DMS53 (cell line): ENCODE results near the gene ARID1B.
A peak's percentile ranks its signal among the peaks of the same experiment; 100 is the strongest.

Experiments
- DNase-seq: peaks from one replicate; lab custom pipeline; 2025; lab: John Stamatoyannopoulos, UW

Gene ARID1B

DNA sequence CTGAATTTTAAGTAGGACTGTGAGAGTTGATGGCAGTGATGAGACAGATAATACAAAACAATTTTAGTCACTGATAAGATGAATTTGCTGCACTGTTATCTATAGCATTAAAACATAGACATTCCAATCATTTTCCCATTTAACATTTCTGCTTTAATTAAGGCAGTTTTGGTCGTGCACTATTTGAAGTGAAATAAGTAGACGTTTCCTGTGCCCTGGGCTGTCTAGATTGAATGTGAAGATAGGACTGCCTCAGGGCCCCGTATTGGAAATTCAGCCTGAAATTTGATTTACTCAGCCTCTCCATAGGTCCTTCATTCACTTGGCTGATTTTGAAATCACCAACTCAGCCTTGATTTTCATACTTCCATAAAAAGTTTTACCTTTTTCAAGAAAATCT is 48.3 kb downstream of the ARID1B start:
- DNase-seq = no peak

GRCh38 chr6:156826290-156826955 is 49.2 kb downstream of the ARID1B start:
- peak; percentile 1 for DNase-seq

- peak; percentile 20 for DNase-seq
Observed at GRCh38 chr6:156827382-156827781, 50.2 kb downstream of the ARID1B start.

DNA sequence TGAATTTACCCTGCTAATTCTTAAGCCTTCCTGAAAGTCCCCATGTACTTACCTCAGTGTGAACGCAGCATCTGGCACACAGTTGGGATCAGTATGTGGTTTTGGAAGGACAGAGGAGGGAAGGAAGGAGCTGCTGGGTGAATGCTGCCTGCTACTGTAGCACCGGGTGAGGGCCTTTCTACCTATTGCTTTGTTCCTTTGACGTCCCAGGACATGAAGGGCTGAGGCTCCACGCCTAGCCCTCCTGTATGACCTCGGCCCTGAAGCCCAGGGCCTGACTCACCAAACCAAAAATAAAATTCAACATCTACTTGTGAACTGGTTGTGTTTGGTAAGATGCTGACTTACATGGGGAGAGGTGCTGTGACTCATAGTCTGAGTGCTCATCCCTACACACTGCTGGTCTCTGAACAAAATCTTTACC is 51.1 kb downstream of the ARID1B start:
- DNase-seq = peak; percentile 11

DNA sequence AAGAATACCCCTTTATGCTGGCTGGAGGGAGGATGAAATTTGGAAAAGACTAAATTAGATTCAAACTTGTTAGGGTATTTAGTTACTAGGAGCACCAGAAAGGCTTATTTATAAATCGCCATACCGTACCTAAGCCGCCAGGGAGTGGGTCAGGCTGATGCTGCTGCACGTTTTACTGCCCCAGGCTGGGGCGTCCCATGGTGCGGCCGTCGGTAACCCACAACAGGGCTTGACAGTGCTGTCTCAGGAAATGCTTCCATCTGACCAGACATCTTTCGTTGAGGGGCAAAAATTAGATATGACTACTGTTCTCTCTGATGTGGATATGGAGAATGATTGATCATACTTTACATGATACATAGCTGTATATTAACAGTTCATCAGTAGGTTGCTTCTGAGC is 52.9 kb downstream of the ARID1B start:
- DNase-seq = no peak

DNA sequence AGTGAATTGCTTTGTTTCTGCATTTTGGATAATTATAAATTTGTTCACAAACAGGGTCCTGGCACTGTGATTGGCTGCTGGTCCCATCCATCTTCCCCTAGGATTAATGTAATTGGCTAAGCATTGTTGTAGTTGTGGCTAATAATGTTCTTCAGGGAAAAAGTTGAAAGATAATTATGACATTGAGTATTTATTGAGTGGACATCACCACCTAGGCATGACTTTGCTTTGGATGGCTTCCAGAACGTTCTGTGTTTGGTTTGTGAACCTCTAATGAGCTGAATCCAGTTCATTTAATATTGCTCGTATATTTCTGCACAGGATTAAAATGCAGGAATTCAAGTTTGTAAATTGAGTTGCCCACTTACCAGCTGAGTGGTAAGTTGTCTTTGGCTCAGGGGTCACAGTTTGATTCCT is 55.1 kb downstream of the ARID1B start:
- peak; percentile 75 for DNase-seq

DNA sequence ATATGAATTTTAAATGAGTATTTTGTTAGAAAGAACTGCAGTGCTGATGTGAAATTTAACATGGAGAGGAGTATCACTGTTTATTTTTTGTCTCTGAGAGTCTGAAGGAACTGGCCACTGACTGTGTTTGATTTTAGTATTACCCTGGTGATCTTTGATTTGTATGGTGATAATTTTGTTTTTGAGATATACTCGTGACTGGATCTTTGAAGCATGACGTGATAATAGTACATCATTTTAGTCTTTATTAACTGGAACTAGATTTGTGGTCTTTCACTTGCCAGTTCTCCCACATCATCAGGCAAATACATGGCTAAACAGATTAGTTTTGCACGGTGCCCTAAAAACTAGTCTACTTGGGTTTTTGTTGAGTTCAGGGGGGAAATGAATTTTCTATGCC is 55.5 kb downstream of the ARID1B start:
- DNase-seq = peak; percentile 30

- peak; percentile 46 for DNase-seq
Observed at GRCh38 chr6:156833755-156834154, 56.6 kb downstream of the ARID1B start.

GRCh38 chr6:156839129-156839528 is 62.0 kb downstream of the ARID1B start:
- no peak for DNase-seq

- DNase-seq = no peak
Observed at GRCh38 chr6:156839591-156840001, 62.4 kb downstream of the ARID1B start.

DNA sequence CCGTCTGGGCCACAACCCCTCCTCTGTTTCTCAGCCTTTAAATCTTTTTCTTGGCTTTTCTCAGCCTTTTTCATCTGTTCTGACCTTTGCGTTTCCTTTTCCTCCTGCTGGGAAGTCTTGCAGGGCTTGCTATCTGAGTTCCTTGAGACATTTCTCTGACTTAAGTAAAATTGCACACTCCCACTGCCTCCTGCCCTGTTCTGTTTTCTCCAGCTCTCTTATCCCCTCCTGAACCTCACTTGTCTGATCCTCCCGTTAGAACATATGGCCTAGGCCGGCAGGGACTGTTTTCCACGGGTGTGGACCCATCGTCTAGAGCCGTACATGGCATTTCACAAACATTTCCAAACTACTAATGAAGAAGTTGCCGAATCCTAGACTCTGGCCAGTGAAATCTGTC is 63.0 kb downstream of the ARID1B start:
- no peak for DNase-seq

DNA sequence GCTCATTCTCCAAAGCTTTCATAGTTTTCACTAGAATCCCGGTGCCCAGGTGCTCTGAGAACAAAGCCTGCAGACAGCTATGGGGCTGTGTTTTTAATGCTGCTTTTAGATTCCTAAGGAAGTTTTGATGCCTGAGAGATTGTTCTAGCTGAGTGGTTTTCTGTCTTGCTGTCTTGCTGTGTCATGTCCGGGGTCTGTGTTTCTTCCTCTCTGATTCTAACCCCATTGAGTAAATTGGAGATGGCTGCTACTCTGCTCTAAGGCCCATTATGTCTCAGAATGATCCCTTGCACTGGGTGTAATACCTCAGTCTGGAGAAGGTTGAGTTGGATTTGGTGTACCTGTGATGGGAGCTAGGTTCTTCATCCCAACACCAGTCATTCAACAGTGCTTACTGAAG is 63.4 kb downstream of the ARID1B start:
- DNase-seq = no peak

GRCh38 chr6:156841508-156841907 is 64.3 kb downstream of the ARID1B start:
- no peak for DNase-seq

DNA sequence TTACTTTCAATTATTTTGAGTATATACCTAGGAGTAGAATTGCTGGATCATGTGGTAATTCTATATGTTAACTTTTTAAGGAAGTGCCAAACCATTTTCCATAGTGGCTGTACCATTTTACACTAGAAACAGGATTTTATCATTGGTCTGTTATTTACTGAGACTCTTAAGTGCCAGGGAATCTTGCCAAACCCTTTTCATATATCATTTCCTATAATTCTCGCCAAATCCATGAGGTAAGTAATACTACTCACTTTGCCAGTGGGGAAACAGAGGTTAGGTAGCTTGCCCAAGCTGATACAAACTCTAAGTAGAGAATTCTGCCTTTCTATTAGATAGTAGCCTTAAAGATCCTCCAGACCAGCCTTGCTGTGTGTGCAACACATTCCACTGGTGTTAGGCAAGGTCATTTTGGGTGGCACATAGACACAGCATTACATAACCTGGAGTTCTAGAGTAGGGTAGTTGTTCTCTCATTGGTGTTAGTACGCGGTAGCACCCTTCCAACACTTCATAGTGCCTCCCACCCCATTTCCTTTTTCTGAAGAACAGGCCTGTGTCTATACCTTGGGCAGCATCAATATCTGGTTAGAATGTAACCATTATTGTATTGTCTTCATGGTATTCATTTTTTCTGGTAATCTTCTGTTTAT is 65.5 kb downstream of the ARID1B start:
- no peak for DNase-seq

DNA sequence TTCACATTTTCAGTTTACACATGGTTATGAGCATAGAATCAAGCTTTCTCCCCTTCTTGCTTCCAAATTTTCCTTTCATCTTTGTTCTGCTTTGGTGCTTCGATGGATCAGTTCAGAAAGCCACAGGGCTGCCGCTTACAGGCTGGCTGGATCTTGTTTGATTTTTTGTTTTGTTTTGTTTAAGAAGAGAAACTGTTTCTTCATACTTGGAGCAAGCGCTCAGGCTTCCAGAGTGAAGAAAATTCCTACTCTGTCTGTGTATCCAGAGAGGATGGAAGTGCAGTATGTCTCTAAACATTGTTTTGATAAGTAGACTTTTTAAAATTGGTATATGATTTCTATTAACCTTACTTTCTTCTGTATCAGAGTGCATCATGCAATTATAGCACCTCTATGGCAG is 66.9 kb downstream of the ARID1B start:
- DNase-seq = no peak

GRCh38 chr6:156845454-156846155 is 68.4 kb downstream of the ARID1B start:
- DNase-seq = no peak

- DNase-seq = no peak
Observed at GRCh38 chr6:156846845-156847599, 69.8 kb downstream of the ARID1B start.

- no peak for DNase-seq
Observed at GRCh38 chr6:156848123-156848522, 70.9 kb downstream of the ARID1B start.

DNA sequence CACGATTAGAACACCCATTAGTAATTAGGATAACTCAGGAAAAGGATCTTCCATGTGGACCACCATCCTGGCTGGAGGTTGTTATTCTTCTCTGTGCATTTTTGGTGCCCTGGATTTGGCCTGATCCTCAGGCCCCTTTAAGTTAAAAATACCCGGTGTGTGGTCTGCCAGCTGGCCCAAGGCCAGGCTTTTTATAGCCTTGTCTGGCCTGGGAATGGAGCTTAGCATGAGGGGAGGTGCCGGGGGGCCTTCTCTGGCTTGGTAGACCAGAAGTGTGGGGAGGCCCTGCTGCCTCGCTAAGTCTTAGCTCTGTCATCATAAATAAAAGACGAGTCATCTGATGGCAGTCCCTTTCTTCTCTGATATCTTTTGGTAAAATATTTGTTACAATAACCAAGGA is 71.4 kb downstream of the ARID1B start:
- no peak for DNase-seq

GRCh38 chr6:156849806-156850205 is 72.6 kb downstream of the ARID1B start:
- DNase-seq = no peak

- no peak for DNase-seq
Observed at GRCh38 chr6:156850353-156850752, 73.2 kb downstream of the ARID1B start.

DNA sequence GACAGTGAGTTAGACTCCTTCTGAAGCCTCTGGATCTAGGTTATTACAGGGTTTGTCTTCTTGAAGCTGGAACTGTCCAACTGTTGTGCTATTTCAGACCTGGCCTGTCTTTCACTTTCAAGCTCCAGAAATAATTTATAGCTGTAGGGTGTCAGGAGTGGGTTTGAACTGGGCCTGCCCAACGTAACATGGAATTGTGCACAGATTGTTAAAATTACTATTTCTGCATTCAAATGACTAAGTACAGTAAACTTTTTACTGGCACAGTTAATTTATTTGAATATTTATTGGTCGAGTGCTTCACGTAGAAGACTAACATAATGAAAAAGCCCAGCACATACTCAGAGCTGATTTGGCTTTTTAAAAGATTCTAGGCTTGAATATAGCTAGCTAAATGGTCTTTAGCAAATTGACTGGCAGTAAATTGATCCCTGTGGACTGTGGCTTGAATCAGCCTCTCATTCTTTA is 74.3 kb downstream of the ARID1B start:
- DNase-seq = no peak
